ENCODE results near the gene SUSD1.
"Not testable (repeated sequence)": the region's sequence is repeated elsewhere in the genome, so short reads cannot be mapped to it uniquely, and the experiment has no call there.

SUSD1 gene

GRCh38 chr9:112128399-112128798, 46.7 kb downstream of the SUSD1 start:
- not testable (repeated sequence) for DNase-seq

DNA sequence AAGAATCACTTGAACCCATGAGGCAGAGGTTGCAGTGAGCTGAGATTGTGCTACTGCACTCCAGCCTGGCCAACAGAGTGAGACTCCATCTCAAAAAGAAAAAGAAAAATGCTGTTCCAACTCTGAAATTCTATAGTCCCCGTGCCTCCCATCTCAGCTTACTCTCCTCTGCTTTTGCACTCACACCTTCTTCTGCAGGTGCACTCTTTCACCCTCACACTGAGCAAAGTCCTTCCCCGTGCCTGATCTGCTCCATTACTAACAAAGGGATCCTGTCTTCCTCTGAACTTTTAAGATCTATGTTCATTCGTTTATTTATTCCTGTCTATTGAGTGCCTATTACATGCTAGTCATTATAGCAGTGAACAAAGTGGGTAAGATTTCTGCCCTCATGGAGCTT, 47.8 kb downstream of the SUSD1 start:
- no peak for DNase-seq

DNA sequence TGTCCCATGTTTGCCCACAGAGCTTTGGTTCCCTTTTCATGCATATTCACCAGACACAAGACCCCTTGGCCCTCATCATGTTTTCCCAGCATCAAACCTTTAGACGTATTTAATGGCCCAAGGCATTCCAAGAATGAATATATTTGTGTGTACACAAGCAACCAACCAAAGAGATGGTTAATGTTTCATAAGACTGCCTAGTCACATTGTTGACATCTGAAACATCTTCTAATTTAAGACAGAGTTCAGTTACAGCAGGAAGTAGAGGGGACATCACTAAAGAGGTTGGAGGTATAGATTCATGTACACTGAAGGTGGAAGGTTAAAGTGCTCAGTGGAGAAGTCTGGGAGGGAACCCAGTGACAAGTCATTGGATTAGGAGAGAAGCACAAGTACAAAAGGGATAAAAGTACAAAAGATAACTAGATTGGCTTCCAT, 49.1 kb downstream of the SUSD1 start:
- no peak for DNase-seq

DNA sequence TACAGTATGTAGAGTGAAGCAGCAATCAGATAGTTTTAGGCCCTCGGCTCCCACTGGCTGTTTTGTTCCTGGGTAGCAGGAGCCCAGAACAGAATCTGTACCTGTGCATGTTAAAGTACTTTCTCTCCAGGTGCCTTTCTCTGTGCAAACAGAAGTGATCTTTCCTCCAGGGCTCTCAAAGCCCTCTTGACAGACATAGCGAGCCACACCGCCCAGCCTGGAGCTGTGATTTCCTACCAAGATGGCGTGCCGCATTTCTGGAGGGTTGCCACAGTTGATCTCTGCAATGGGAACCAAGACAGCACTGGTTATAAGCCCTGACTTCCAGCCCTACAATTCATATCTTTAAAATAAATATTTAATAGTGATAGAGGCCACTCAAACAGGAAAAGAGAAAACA, 50.9 kb downstream of the SUSD1 start:
- DNase-seq: no peak

DNA sequence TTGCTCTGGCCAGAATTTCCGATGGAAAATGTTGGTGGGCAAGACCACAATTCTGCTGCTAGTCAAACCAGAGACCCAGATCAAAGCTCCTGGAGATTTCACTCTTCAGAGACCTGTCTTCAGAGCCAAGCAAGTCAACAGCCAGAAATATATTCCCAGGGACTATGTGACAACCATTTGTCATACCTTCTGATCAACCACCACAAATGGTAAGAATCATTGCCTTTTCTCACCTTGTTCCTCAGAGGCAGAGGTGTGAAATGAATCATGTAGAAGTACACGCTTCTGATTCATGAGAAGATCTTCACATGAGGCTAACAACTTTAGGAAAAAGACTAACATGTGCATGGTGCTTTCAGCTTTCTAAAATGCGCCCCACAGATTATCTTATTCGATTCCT, 53.5 kb downstream of the SUSD1 start:
- no peak for DNase-seq

DNA sequence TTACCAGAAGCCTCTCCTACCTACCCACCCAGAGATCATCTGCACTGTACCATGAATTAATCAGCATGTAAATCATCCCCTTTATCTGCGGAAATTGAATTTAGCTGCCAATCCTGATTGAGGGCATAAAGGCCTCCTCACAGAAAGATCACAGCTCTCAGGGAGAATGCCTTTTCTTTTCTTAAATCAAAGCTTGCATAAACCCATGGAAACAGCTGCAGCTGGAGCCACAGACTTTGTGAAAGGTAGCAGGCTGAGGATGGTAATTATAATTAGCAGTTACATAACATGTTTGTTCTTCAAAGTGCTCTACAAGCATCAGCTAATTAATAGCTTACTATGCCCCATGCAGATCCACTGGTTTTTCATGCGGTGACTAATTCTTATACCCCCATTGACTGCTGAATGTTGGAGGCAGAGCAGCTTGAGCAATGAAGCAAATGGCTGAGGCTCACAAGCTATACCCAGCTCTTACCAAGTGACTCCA, 54.6 kb downstream of the SUSD1 start:
- DNase-seq: no peak

GRCh38 chr9:112120030-112120341, 55.1 kb downstream of the SUSD1 start:
- DNase-seq: no peak

DNA sequence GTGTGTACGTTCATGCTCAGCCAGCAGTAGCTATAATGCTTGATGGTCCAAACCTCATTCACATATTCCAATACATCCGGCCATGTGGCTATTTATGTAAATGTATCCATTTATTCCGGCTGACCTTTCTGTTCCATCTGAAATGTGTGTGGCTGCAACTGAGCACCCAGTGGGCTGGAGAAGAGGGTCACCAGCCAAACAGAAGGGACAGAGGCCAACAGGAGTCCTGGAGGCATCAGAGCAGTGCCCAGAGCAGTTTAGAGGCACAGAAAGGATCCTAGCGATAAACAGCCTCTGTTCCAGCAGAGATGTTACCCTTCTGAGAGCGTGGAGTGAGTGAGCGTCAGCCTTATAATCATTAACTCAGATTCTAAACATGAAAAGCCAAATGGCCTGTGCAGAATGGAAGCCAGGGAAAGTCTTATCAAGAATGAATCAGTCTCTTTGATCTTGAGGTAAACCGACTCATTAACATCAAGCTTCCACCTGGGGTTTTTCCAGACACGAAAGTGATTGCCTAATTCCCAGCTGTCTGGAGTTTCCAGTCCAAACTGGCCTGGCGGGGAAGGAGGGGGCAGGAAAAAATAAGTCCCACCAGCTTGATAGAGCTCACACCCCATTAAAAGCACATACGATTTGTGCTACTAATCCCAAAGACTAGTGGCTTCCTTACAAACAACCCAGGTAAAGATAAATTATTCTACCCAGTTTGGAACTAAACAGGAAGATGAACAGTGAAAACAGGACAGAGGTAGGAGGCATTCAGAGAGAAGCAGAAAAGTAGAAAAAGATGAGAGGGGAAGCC, 55.7 kb downstream of the SUSD1 start:
- no peak for DNase-seq

DNA sequence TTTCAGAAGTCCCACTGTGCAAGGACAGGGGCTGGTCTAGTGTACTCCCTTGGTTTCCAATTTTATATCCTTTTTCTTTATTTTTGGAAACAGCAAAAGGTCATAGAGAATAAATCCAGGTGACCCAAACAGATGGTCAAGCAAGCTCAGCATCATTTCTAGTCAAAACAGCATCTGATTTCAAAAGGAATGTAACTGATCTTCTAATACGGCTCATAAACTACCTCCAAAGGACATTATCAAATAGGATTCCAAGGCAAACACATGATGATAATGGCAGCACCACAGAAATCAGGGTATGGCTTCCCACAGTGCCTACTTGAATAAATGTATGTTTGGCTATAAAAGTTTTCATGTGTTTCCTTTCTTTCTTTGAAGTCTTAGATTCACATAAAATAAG, 57.1 kb downstream of the SUSD1 start:
- DNase-seq: no peak

DNA sequence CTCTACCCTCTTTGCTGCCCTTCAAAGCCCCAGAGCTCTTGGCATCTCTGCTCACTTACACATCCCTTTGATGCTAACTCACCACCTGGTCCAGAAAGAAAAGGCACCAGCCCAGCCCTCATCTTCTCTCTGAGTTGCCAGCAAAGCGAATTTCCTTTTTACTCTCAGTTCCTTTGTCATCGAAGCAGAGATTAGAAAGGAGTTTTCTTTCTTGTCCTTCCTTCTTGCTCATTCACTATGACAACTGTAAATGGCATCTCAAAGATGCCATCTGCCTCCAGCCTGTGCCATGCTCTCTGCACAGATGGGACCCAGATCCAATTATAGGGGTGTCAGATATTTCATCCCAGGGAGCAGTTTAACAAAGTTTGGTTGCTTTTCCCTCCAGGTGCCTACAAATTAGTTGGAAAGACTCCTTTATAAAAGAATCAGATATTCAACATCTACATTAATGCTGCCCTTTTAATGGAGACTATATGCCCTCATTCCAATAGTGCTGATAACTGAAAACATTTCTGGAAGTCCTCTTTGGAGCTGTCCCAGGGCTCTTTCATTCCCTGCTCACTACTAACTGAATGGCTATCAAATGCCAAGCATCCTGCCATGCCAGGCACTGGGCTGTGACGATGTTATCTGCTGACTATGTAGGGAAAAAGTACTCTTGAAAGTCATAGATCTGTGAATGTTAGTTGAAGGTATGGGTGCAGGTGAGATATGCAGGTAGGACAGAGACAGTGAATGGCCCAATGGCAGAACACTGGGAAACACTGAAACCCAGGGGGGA, 58.9 kb downstream of the SUSD1 start:
- no peak for DNase-seq

GRCh38 chr9:112115109-112115508, 60.0 kb downstream of the SUSD1 start:
- DNase-seq: no peak

- DNase-seq: no peak
Measured at GRCh38 chr9:112112941-112113681, 62.0 kb downstream of the SUSD1 start.

- DNase-seq: no peak
Measured at GRCh38 chr9:112112519-112112918, 62.6 kb downstream of the SUSD1 start.

- no peak for DNase-seq
Measured at GRCh38 chr9:112111461-112111860, 63.6 kb downstream of the SUSD1 start.

DNA sequence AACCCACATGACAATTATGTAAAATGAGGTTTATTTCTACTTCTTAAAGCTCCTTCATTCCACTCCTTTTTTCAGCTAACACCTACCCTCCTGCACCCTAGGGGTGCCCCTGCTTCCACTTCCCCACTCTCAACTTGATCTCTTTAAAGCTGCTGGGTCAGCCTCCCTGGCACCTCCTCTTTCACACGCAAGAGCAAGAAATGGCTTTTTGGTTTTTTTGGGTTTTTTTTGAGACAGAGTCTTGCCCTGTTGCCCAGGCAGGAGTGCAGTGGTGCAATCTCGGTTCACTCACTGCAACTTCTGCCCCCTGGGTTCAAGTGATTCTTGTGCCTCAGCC, 64.4 kb downstream of the SUSD1 start:
- DNase-seq: no peak

GRCh38 chr9:112110094-112110776, 64.9 kb downstream of the SUSD1 start:
- no peak for DNase-seq

DNA sequence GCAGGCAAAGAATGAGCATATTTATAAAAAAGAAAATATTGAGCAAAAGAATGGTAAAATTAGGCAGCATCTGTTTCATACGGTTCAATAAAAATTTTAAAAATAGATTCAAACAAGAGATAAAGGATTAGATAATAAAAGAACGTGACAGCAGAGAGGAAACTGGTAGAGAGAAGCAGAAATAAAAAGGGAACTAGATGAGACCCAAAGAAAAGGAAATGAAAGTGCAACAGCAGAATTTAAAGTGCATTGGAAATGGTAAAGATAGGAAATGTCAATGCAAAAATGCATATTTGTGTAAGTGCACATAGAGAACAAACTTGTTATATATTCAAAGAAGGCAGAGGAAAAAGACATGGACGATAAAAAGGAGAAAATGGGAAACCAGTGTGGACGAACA, 70.2 kb downstream of the SUSD1 start:
- DNase-seq: no peak

GRCh38 chr9:112104401-112104800, 70.7 kb downstream of the SUSD1 start:
- no peak for DNase-seq

GRCh38 chr9:112103405-112103804, 71.7 kb downstream of the SUSD1 start:
- DNase-seq: no peak

DNA sequence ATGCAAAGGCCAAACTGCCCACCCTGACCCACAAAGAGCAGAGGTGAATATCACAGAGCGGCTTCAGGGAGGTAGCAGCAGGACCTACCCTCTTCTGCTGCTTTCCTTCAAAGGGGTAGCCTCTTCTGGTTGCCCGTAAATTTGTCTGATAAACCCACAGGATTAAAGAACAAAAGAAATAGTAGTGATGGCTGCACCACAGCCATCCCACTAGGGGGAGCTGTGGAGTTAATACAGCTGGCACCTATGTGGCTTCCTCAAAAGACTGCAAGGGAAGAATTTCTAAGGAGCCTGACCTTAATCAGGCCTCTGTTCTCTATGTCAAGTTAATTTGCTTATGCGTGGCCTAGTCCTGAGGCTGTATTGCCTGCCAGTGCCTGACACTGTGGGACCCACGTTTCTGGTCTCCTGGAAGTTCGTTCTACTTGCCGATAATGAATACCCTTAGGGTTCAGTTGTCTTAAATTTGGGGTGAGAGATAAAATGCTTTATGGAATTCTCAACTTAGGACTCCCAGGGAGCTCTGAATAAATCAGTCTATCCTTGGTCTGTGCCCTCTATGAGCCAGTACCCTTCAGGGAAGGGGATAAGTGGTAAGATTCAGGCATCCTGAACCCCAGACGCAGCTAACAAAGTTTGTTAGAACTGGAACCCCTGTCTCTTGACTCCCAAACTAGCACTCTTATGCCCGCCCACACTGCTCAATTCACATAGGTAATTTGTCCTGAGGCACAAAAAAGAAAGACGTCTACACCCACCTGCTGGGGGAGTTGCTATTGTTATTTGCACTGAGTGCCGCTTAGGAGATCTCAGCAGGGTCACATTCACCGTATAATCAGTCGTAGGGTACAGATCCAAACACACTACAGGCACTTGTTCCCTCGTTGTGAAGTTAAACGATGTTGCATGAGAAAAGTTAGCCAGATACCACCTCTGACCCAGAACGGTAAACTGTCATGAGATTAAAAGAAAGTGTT, 77.1 kb downstream of the SUSD1 start:
- DNase-seq: peak; percentile 8

DNA sequence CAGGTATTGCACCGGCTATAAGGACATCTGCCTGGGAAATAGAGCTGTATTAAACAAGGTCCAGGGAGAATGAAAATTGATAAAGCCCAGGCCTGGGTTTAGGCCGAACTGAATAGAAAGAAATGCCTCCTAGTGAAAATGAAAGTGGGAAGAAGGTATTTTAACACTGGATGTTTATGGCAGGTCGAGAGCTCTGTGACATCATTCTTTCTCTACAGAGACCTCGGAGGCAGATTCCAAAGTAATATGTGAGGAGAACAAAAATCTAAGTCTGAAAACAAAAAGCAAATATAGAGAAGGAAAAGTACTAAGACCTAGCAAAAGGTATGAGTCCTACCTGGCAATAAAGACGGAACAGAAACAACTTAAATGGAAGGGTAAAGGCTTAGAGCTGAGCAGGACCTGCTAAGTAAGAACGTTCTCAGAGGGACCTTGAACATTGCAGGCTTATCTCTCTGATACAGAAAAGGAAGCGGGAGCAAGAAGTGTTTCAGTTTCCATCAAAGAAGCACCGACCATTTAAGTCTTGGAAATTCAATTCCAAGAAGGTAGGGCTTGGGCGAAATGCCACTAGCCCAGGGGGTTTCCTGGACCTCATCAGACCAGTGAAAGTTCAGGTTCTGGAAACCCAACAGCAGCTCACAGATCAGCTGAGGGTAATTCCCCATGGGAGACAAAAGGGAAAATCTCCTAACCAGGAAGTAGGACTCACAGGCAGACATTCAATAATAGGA, 80.0 kb downstream of the SUSD1 start:
- no peak for DNase-seq

All from NCI-H526 treated with DMSO at 0.1 percent for 48 hours (cell line).